ENCODE measurements around the gene AP4M1.
A peak's percentile ranks its signal among the peaks of the same experiment; 100 is the strongest.

The AP4M1 gene

GRCh38 chr7:100155553-100156317 lies 54.3 kb downstream of the AP4M1 start:
- H3K27me3 Mint-ChIP-seq = no peaks in the 10 kb centered on the region
- peak overlapping the region in 1 of 2 donors; percentile 83 for H3K4me3 Mint-ChIP-seq
- no peak overlapping the region for H3K27ac Mint-ChIP-seq
- peaks cover 24 to 26% of the 10 kb centered on the region in 2 donors for H3K4me1 Mint-ChIP-seq (ENCODE audit: low read depth in 2 of 2)
- ATAC-seq (replicated peaks) (no peak), DNase-seq (no peak)
- peaks cover 47% of the 10 kb centered on the region for H3K36me3 Mint-ChIP-seq (ENCODE audit: insufficient read depth)
- no peaks in the 10 kb centered on the region for H3K9me3 Mint-ChIP-seq

- H3K9me3 Mint-ChIP-seq = no peaks in the 10 kb centered on the region
- no peak for DNase-seq
- H3K4me1 Mint-ChIP-seq (ENCODE audit: low read depth in 2 of 2) = peaks cover 24 to 26% of the 10 kb centered on the region in 2 donors
- H3K27me3 Mint-ChIP-seq = no peaks in the 10 kb centered on the region
- peak; percentile 48 for ATAC-seq (replicated peaks)
- peak overlapping the region; percentile 74 to 83 for H3K4me3 Mint-ChIP-seq
- peaks cover 44% of the 10 kb centered on the region for H3K36me3 Mint-ChIP-seq (ENCODE audit: insufficient read depth)
- H3K27ac Mint-ChIP-seq = peak overlapping the region in 1 of 2 donors; percentile 88
Observed at GRCh38 chr7:100156331-100157068, 55.1 kb downstream of the AP4M1 start.

- peak overlapping the region; percentile 74 to 83 for H3K4me3 Mint-ChIP-seq
- peaks cover 44% of the 10 kb centered on the region for H3K36me3 Mint-ChIP-seq (ENCODE audit: insufficient read depth)
Observed at GRCh38 chr7:100157069-100157333, 55.6 kb downstream of the AP4M1 start.

GRCh38 chr7:100157334-100158228 lies 56.1 kb downstream of the AP4M1 start:
- H3K4me1 Mint-ChIP-seq (ENCODE audit: low read depth in 2 of 2) = peaks cover 19% of the 10 kb centered on the region in 2 donors
- peak overlapping the region; percentile 74 to 83 for H3K4me3 Mint-ChIP-seq
- ATAC-seq (replicated peaks) = peak; percentile 6
- H3K27me3 Mint-ChIP-seq = no peaks in the 10 kb centered on the region
- H3K9me3 Mint-ChIP-seq = no peaks in the 10 kb centered on the region
- H3K36me3 Mint-ChIP-seq (ENCODE audit: insufficient read depth) = peaks cover 43% of the 10 kb centered on the region
- no peak for DNase-seq
- H3K27ac Mint-ChIP-seq = peak overlapping the region; percentile 79 to 85

More at GRCh38 chr7:100157069-100157333, 55.6 kb downstream of the AP4M1 start:
- Mint-ChIP-seq H3K27me3 (no peaks in the 10 kb centered on the region), H3K9me3 (no peaks in the 10 kb centered on the region), H3K27ac (peak overlapping the region in 1 of 2 donors; percentile 88), H3K4me1 (ENCODE audit: low read depth in 2 of 2) (peaks cover 24% of the 10 kb centered on the region in 2 donors)
- ATAC-seq (replicated peaks) (no peak), DNase-seq (no peak)
